ENCODE results near the gene FAM234A.
"Not testable (repeated sequence)": the region's sequence is repeated elsewhere in the genome, so short reads cannot be mapped to it uniquely, and the experiment has no call there.

Gene FAM234A

GRCh38 chr16:263944-264343 is 29.3 kb downstream of the FAM234A start:
- H3K4me3 ChIP-seq (ENCODE audit: low read depth in 1 of 2, low read length in 1 of 2): no peak overlapping the region
- H3K9me3 ChIP-seq: no peaks in the 10 kb centered on the region
- no peak for TF ChIP-seq CTCF (IDR thresholded peaks at IDR 0.05)
- H3K4me1 ChIP-seq (ENCODE audit: control insufficient read depth in 1 of 2, insufficient read depth in 1 of 2, low read depth in 1 of 2, low read length in 1 of 2): no peaks in the 10 kb centered on the region
- no peak overlapping the region for H3K27ac ChIP-seq
- H3K36me3 ChIP-seq: peaks cover 68% of the 10 kb centered on the region
- H3K27me3 ChIP-seq: no peaks in the 10 kb centered on the region

- Histone ChIP-seq H3K4me3 (ENCODE audit: low read depth in 1 of 2, low read length in 1 of 2) (no peak overlapping the region), H3K36me3 (peaks cover 65% of the 10 kb centered on the region), H3K27me3 (peaks cover 4% of the 10 kb centered on the region), H3K9me3 (no peaks in the 10 kb centered on the region), H3K27ac (no peak overlapping the region), H3K4me1 (ENCODE audit: control insufficient read depth in 1 of 2, insufficient read depth in 1 of 2, low read depth in 1 of 2, low read length in 1 of 2) (no peaks in the 10 kb centered on the region)
- no peak for TF ChIP-seq CTCF (IDR thresholded peaks at IDR 0.05)
These were observed 29.9 kb downstream of the FAM234A start for GRCh38 chr16:264440-264951.

GRCh38 chr16:265002-265529 is 30.4 kb downstream of the FAM234A start:
- no peak overlapping the region for H3K27ac ChIP-seq
- no peak overlapping the region for H3K4me3 ChIP-seq (ENCODE audit: low read depth in 1 of 2, low read length in 1 of 2)
- no peaks in the 10 kb centered on the region for H3K9me3 ChIP-seq
- peaks cover 4% of the 10 kb centered on the region for H3K27me3 ChIP-seq
- H3K4me1 ChIP-seq (ENCODE audit: control insufficient read depth in 1 of 2, insufficient read depth in 1 of 2, low read depth in 1 of 2, low read length in 1 of 2): no peaks in the 10 kb centered on the region
- peaks cover 60% of the 10 kb centered on the region for H3K36me3 ChIP-seq
- no peak for TF ChIP-seq CTCF (IDR thresholded peaks at IDR 0.05)

- TF ChIP-seq CTCF (IDR thresholded peaks at IDR 0.05): no peak
- H3K27me3 ChIP-seq: peaks cover 4% of the 10 kb centered on the region
- H3K4me3 ChIP-seq (ENCODE audit: low read depth in 1 of 2, low read length in 1 of 2): no peak overlapping the region
- no peak overlapping the region for H3K27ac ChIP-seq
- no peaks in the 10 kb centered on the region for H3K9me3 ChIP-seq
- H3K4me1 ChIP-seq (ENCODE audit: control insufficient read depth in 1 of 2, insufficient read depth in 1 of 2, low read depth in 1 of 2, low read length in 1 of 2): no peaks in the 10 kb centered on the region
- peaks cover 53% of the 10 kb centered on the region for H3K36me3 ChIP-seq
These were observed 31.1 kb downstream of the FAM234A start for GRCh38 chr16:265711-266110.

GRCh38 chr16:266258-267164 is 31.9 kb downstream of the FAM234A start:
- H3K4me3 ChIP-seq (ENCODE audit: low read depth in 1 of 2, low read length in 1 of 2): no peak overlapping the region
- no peak for TF ChIP-seq CTCF (IDR thresholded peaks at IDR 0.05)
- H3K9me3 ChIP-seq: no peaks in the 10 kb centered on the region
- H3K27ac ChIP-seq: no peak overlapping the region
- peaks cover 4% of the 10 kb centered on the region for H3K27me3 ChIP-seq
- peaks cover 45% of the 10 kb centered on the region for H3K36me3 ChIP-seq
- no peaks in the 10 kb centered on the region for H3K4me1 ChIP-seq (ENCODE audit: control insufficient read depth in 1 of 2, insufficient read depth in 1 of 2, low read depth in 1 of 2, low read length in 1 of 2)

GRCh38 chr16:267562-267961 is 32.9 kb downstream of the FAM234A start:
- not testable (repeated sequence) for H3K4me1 ChIP-seq (ENCODE audit: control insufficient read depth in 1 of 2, insufficient read depth in 1 of 2, low read depth in 1 of 2, low read length in 1 of 2); H3K27me3 ChIP-seq; H3K27ac ChIP-seq; H3K9me3 ChIP-seq; H3K4me3 ChIP-seq (ENCODE audit: low read depth in 1 of 2, low read length in 1 of 2)
- peaks cover 35% of the 10 kb centered on the region for H3K36me3 ChIP-seq
